ENCODE results near the gene MS4A14. TPM values are rescaled to one million over a fixed set of nuclear protein-coding genes. Genes with fewer than 3 reads are reported as not detected.

MS4A14 gene
- total RNA-seq, 2 donors from 2014 or later, result not detected

DNA sequence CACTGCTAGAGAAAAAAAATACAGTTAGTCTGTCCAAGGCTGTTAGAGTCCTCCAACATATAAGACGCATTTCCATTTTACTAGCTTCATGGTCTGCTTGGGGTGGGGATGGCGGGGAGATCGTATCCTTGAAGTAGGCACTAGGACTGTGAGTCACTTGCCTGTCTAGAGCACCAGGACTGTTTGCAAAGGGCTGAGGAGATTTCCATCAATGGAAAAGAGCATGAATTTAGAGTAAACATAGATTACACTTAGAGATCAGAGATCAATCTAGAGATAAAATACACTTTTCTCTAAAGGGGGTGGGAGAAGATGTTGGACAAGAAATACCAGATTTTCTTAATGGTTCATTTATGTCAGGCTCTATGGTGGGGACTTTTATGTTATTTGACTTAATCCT is 19.7 kb upstream of the MS4A14 start:
- no peak for ATAC-seq
- Mint-ChIP-seq H3K36me3 (no peaks in the 10 kb centered on the region), H3K9me3 (no peaks in the 10 kb centered on the region), H3K27ac (no peak overlapping the region)
- DNase-seq (ENCODE audit: low spot score in 2 of 2), result no peak

DNA sequence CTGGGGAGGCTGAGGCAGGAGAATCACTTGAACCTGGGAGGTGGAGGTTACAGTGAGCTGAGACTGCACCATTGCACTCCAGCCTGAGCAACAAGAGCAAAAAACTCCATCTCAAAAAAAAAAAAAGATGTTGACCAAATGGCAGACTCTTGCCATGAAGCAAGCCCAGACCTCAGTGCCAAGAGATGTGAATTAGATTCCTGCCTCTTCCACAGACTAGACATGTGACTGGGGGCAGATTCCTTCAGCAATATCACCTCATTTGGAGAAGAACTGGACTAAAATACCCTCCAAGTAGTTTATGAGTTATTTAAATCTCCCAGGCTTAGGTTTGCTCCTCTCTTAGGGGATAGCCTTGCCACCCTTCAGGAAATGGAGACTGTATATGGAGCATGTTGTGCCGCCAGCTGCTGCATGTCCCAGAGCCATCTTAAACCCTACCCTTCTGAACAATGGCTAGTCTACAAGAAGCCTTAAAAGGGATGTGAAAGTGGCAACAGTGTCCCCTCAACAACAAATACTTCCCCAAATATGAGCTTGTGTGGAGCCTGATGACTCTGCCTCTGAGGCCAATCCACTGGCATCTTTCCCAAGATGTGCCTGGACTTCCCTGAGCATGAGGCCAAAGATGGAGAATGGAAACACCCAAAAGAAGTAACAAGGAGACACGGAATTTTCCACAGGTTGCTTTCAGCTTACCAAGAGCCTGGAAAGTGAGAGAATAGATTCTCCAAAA is 18.7 kb upstream of the MS4A14 start:
- DNase-seq (ENCODE audit: low spot score in 2 of 2) (no peak), ATAC-seq (no peak)
- H3K36me3 Mint-ChIP-seq, result no peaks in the 10 kb centered on the region
- H3K27ac Mint-ChIP-seq, result no peak overlapping the region
- no peaks in the 10 kb centered on the region for H3K9me3 Mint-ChIP-seq

DNA sequence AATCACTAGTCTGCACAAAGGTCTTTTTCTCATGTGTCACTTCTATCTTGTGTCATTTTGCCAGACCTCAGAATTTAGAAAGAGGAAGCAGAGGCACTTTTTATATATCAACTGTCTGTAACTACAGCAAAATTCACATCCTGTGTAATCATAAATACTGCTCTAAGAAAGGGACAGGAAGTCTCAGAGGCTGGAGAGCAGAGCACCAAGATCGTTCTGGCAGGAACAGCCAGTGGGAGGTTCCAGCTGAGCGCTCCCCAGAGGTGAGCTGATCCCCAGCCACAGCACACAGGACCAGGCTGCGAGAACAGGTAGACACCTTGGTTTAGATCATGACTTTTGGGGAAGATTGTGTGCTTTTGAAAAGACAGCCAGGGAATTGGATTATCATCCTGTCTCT is 17.9 kb upstream of the MS4A14 start, which contains the start of gene MS4A7:
MS4A7 (plus strand) TSS at position 179 of the 400 bp plus-strand sequence. CDS start 4,610 bp downstream, outside the sequence.
- Mint-ChIP-seq H3K36me3 (no peaks in the 10 kb centered on the region), H3K27ac (no peak within 1 kb of the TSS), H3K9me3 (no peaks in the 10 kb centered on the region)
- no peak for DNase-seq (ENCODE audit: low spot score in 2 of 2)
- ATAC-seq, result no peak

DNA sequence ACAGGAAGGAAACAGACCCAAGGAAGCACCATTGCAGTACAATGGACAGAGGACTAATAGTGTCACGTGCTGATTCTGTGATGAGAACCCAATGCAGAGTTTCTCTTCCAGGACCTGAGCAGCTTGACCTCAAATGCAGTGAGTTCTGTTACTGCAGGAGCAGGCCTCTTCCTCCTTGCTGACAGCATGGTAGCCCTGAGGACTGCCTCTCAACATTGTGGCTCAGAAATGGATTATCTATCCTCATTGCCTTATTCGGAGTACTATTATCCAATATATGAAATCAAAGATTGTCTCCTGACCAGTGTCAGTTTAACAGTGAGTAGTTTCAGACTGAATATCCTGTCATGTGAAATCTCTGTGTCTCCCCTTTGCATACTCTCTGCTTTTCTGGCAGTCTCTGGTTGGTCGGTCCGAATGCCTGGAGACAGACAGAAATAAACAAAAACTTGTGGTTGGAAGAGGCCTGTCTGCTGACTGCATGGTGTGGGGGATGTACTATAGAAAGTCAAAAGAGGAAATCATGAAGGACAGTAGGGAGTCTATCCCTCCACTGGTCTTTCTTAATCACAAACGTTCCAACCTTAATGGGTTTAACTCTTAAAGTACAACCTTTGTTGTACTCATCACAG is 6.9 kb upstream of the MS4A14 start:
- ATAC-seq, result no peak
- no peak for DNase-seq (ENCODE audit: low spot score in 2 of 2)
- H3K9me3 Mint-ChIP-seq, result no peaks in the 10 kb centered on the region
- H3K36me3 Mint-ChIP-seq, result no peaks in the 10 kb centered on the region
- H3K27ac Mint-ChIP-seq, result no peak overlapping the region

DNA sequence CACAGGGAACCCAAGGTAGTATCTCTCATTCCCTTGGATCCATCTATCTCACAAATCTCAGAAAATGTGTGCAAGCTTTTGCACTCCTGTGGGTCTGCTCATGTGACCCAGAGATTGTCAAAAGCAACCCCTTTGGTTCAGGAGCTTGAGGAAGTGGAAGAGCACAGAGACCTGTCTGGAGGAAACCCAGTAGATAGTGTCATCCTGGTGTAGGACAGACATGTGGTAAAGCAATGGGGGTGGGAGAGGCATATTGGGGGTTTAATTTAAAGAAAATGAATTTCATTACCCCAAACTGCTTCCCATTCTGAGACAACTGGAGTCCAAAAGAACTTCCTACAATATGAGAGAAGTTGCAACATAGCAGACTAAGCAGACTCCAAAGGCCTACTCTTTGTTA is 5.8 kb upstream of the MS4A14 start:
- Mint-ChIP-seq H3K9me3 (no peaks in the 10 kb centered on the region), H3K27ac (no peak overlapping the region), H3K36me3 (no peaks in the 10 kb centered on the region)
- DNase-seq (ENCODE audit: low spot score in 2 of 2) (no peak), ATAC-seq (no peak)

DNA sequence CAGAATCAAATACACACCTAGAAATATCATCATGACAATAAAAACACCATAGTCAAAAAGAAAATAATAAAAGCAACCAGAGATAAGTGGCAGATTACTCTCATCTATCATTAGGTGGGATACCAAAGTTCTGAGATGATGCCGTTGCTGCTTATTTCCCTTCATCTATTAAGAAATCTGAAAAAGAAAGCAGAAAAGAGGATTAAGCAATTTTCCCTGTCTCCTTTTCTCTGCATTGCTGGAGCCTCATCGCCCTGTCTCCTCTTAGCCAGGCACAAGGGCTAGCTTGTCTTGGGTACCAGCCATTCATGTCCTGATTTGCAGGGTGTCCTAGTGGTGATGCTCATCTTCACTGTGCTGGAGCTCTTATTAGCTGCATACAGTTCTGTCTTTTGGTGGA is 3.9 kb upstream of the MS4A14 start:
- Mint-ChIP-seq H3K36me3 (no peaks in the 10 kb centered on the region), H3K27ac (no peak overlapping the region), H3K9me3 (no peaks in the 10 kb centered on the region)
- no peak for ATAC-seq
- no peak for DNase-seq (ENCODE audit: low spot score in 2 of 2)

DNA sequence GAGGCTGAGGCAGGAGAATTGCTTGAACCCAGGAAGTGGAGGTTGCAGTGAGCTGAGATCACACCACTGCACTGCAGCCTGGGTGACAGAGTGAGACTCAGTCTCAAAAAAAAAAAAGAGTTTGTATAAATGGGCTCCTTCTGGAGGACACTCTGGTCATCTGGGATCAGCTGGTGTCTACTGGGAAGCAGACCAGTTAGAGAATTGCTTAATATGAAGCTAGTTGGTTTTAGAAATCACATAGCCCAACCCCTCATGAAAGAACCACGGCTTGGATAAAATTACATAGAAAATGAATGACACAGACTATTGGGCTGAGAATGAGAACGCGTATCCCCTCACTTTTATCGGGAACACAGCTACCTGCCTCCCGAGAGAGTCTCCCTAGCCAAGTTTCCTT is 3.2 kb upstream of the MS4A14 start:
- no peaks in the 10 kb centered on the region for H3K36me3 Mint-ChIP-seq
- H3K9me3 Mint-ChIP-seq, result no peaks in the 10 kb centered on the region
- DNase-seq (ENCODE audit: low spot score in 2 of 2), result no peak
- ATAC-seq, result no peak
- no peak overlapping the region for H3K27ac Mint-ChIP-seq

DNA sequence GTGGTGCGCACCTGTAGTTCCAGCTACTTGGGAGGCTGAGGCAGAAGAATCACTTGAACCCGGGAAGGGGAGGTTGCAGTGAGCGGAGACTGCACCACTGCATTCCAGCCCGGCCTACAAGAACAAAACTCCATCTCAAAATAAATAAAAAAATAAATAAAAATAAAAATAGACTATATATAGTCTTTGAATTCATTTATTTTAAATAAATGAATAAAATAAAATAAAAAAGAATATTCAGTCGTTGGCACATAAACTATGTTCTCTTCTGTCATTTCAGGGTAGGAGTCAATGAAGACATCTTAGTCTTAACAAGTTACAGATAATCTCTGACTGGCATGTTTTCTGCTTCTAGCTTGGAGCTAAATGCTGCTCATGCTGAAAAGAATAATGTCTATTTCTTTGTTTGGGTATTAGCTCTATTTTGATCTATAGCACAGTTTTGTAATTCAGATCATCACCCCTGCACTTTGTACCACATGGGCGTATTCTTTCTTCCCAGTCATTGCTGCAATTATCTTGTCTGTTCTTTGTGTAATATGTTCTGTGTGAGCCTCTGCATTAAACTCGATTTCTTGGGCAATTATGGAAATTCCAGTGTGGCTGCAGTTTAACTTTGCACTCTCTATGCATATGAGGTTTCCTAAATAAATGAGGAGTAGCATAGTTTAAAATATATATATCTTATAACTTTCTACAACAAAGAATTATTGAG is 1.4 kb upstream of the MS4A14 start:
- Mint-ChIP-seq H3K36me3 (no peaks in the 10 kb centered on the region), H3K9me3 (no peaks in the 10 kb centered on the region), H3K27ac (no peak overlapping the region)
- ATAC-seq (no peak), DNase-seq (ENCODE audit: low spot score in 2 of 2) (no peak)

DNA sequence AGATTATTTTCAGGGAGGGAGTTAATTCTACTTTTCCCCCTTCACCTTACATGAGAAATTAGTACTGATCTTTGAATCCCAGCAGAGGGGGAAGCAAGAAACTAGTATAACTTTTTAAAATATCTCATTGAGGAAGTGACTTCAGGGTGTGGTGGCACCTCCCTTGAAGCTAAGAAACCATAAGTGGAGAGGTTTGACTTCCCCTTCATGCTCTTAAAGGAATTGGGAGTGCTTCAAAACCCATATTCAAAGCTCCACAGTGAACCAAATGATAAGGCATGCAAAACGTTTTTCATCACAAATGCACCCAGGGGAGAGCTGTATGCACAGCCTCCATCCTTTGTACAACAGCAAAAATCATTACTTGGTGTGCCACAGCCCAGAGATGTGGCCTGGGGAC is 540 bp downstream of the MS4A14 start:
- ATAC-seq, result no peak

DNA sequence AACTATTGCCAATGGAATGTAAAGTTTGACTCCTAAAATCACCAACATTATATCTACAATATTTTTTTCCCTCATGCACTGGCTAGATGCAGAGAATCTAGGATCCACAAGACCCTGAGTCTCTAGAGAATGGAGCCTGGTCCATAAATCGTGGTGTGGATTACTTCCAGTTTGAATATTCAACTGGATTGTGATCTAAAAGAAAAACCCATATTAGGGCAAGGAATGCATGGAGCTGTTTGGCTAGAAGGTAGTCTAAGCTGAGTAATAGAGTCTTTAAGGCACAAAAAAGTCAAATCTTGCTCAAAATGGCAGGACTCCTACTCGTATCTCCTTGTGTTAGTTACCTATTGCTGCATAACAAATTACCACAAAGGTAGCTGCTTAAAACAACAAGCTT is 23.8 kb downstream of the MS4A14 start:
- H3K27ac Mint-ChIP-seq, result no peak overlapping the region
- ATAC-seq (no peak), DNase-seq (ENCODE audit: low spot score in 2 of 2) (no peak)
- peaks cover 0 to 3% of the 10 kb centered on the region in 2 donors for H3K9me3 Mint-ChIP-seq
- H3K36me3 Mint-ChIP-seq, result peaks cover 0 to 5% of the 10 kb centered on the region in 2 donors

More for the DNA sequence above, 540 bp downstream of the MS4A14 start:
- no peak overlapping the region for H3K27ac Mint-ChIP-seq
- DNase-seq (ENCODE audit: low spot score in 2 of 2), result no peak
- H3K36me3 Mint-ChIP-seq, result no peaks in the 10 kb centered on the region
- H3K9me3 Mint-ChIP-seq, result no peaks in the 10 kb centered on the region

DNA sequence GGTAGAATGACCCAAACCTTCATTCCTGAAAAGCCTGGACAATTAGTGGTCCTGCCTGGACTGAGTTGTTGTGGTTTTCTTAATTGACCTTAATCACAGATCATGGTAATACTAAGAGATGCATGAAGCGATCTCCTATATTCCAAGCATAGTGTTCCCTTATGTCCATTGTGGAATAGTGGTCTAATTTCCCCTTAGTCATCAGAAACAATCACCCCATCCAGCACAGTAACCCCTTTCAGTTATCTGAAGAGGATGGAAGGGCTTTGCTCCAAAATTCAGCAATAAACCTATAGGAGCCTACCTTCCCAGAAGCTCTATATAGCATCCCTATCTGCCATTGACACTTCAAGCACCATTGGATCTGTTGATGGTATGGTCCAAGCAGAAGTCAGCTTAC is 26.4 kb downstream of the MS4A14 start:
- H3K9me3 Mint-ChIP-seq, result peaks cover 0 to 3% of the 10 kb centered on the region in 2 donors
- no peaks in the 10 kb centered on the region for H3K36me3 Mint-ChIP-seq
- no peak for ATAC-seq
- DNase-seq (ENCODE audit: low spot score in 2 of 2), result no peak
- no peak overlapping the region for H3K27ac Mint-ChIP-seq

DNA sequence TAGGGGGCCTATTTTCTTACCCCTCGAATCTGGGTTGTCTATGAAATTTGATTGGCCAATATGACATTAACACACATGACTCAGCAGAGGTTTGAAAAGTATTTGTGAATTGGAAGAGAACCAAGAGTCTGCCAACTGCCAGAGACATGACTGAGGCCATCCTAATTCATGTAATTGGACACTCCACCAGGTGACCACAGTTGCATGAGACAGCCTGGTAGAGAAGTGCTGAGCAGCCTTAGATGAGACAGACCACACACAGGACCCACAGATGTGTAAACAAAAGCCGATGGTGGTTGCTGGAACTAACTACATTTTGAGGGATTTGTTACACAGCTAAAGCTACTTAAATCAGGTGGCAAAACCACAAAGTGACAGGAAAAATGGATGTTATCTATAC is 32.3 kb downstream of the MS4A14 start:
- Mint-ChIP-seq H3K9me3 (no peaks in the 10 kb centered on the region), H3K27ac (no peak overlapping the region), H3K36me3 (no peaks in the 10 kb centered on the region)
- no peak for ATAC-seq
- no peak for DNase-seq (ENCODE audit: low spot score in 2 of 2)

DNA sequence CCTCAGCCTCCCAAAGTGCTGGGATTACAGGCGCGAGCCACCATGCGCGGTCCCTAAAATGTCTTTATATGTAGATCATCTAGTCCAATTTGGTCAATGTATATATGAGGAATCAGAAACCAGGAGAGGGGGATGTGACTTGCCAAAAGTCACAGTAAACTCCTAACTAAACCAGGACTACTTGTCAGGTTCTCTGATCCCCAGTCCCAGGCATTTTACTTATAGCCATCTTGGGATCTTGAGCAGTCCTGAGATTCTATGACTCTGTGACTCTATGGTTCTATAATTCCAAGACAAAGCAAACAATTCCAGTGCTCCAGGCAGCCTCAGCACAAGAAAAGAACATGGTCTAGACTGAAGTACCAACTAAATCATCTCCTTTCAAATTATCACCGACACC is 33.0 kb downstream of the MS4A14 start, which contains the start of gene MS4A5:
MS4A5 (plus strand) TSS at position 301 of the 400 bp plus-strand sequence. CDS start 103 bp downstream, outside the sequence.
- no peak for ATAC-seq
- Mint-ChIP-seq H3K27ac (no peak within 1 kb of the TSS), H3K36me3 (no peaks in the 10 kb centered on the region), H3K9me3 (no peaks in the 10 kb centered on the region)
- DNase-seq (ENCODE audit: low spot score in 2 of 2), result no peak

DNA sequence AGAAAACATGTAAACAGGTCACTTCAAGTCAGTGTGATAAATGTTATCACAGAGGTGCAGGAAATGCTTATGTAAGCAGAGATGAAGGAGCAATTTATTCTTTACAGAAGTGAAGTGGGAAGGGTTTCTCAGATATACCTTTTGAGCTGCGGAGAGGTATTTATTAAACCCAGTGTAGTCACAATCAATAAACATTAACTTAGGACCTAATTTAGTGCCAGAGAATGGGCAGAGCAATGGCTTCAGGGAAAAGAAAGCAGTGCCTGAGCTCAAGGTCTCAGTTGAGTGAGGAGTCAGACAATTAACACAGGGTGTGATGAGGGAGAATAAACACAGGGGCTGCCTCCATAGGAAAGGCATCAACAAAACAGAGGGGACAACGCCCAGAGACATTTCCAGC is 35.0 kb downstream of the MS4A14 start:
- Mint-ChIP-seq H3K27ac (no peak overlapping the region), H3K9me3 (no peaks in the 10 kb centered on the region), H3K36me3 (no peaks in the 10 kb centered on the region)
- ATAC-seq, result no peak
- no peak for DNase-seq (ENCODE audit: low spot score in 2 of 2)

DNA sequence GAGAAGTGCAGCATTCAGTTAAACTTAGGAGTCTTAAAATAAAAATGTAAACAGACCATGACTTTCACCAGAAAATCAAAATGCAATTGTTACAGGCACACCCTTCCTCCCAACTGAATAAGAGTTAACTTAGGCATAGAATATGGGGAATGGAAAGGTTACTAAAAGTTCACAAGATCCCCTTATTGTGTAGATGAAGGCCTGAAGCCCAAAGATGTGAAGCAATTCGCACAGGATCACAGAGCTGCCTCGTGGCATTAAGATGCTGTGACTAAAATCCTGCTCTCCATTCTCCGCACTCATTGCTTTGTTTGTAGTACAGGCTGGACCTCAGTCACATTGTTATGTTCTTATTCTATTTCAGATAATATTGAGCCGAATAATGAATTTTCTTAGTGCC is 37.1 kb downstream of the MS4A14 start:
- Mint-ChIP-seq H3K9me3 (no peaks in the 10 kb centered on the region), H3K27ac (no peak overlapping the region), H3K36me3 (no peaks in the 10 kb centered on the region)
- DNase-seq (ENCODE audit: low spot score in 2 of 2), result no peak
- no peak for ATAC-seq

DNA sequence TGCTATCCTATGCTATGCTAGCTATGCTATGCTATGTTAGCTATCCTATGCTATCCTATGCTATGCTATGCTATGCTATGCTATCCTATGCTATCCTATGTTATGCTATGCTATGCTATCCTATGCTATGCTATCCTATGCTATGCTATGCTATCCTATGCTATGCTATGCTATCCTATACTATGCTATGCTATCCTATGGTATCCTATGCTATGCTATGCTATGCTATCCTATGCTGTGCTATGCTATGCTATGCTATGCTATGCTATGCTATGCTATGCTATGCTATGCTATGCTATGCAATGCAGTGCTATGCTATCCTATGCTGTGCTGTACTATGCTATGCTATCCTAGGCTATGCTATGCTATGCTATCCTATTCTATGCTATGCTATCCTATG is 50.8 kb downstream of the MS4A14 start:
- Mint-ChIP-seq H3K36me3 (no peaks in the 10 kb centered on the region), H3K9me3 (no peaks in the 10 kb centered on the region), H3K27ac (peak overlapping the region in 1 of 2 donors; percentile 75)
- no peak for DNase-seq (ENCODE audit: low spot score in 2 of 2)
- ATAC-seq, result no peak

DNA sequence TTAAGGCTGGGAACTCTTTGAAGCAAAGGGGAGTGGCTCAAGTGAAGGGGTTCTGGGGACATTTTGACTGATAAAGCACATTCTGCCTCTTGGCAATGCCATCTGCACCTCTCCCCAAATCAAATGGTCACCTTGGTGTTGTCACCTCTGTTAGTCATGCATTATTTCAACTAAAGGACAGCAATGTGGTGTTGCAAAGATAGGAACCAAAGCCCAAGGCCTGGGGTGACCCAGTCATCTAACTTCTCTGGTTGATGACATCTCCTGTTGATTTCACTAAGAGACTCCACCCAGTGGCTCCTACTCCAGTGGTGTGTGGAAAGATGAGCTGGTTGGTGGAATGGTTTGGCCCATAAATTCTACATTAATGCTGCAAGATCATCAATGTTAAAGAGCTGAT is 51.6 kb downstream of the MS4A14 start:
- Mint-ChIP-seq H3K9me3 (no peaks in the 10 kb centered on the region), H3K36me3 (no peaks in the 10 kb centered on the region), H3K27ac (no peak overlapping the region)
- ATAC-seq, result no peak
- DNase-seq (ENCODE audit: low spot score in 2 of 2), result no peak
